WERI-Rb-1 (cell line): ENCODE data around the gene CCDC81.

Experiments used
- DNase-seq: peaks from one replicate; pipeline ENCODE4 v3.0.0-alpha.2; 2020
- H3K27ac ChIP-seq: fragments of 250-450 bp; sonication (Bioruptor Pico); 2 replicates; pipeline ENCODE4 v1.5.1; 2020; ENCODE audit warnings: mild to moderate bottlenecking, moderate library complexity
- H3K27me3 ChIP-seq: fragments of 250-450 bp; sonication (Bioruptor Pico); 2 replicates; pipeline ENCODE4 v1.5.1; 2021; ENCODE audit warnings: mild to moderate bottlenecking, low read depth, moderate library complexity; ENCODE audit not compliant: insufficient read depth, severe bottlenecking
- H3K36me3 ChIP-seq: fragments of 250-450 bp; sonication (Bioruptor Pico); 2 replicates; pipeline ENCODE4 v1.5.1; 2020; ENCODE audit warnings: mild to moderate bottlenecking, moderate library complexity
- H3K4me3 ChIP-seq: 2 replicates; pipeline ENCODE4 v1.5.1; 2011; ENCODE audit warnings: low read depth, mild to moderate bottlenecking, control low read depth, low read length
- H3K9me3 ChIP-seq: fragments of 250-450 bp; sonication (Bioruptor Pico); 2 replicates; pipeline ENCODE4 v1.5.1; 2021; ENCODE audit warnings: mild to moderate bottlenecking, moderate library complexity; ENCODE audit not compliant: severe bottlenecking
- TF ChIP-seq, protein P1 (sequence below): IDR thresholded peaks from 2 replicates; pipeline ENCODE4 v1.5.1; 2011; ENCODE audit warnings: low read depth, mild to moderate bottlenecking, control low read depth, inconsistent platforms, low read length

The CCDC81 gene

GRCh38 chr11:86383041-86383955, 8.6 kb downstream of the CCDC81 start:
- no peak for DNase-seq
- H3K9me3 ChIP-seq: no peaks in the 10 kb centered on the region
- H3K27ac ChIP-seq: no peak overlapping the region
- no peaks in the 10 kb centered on the region for H3K27me3 ChIP-seq
- TF ChIP-seq, protein P1, sequence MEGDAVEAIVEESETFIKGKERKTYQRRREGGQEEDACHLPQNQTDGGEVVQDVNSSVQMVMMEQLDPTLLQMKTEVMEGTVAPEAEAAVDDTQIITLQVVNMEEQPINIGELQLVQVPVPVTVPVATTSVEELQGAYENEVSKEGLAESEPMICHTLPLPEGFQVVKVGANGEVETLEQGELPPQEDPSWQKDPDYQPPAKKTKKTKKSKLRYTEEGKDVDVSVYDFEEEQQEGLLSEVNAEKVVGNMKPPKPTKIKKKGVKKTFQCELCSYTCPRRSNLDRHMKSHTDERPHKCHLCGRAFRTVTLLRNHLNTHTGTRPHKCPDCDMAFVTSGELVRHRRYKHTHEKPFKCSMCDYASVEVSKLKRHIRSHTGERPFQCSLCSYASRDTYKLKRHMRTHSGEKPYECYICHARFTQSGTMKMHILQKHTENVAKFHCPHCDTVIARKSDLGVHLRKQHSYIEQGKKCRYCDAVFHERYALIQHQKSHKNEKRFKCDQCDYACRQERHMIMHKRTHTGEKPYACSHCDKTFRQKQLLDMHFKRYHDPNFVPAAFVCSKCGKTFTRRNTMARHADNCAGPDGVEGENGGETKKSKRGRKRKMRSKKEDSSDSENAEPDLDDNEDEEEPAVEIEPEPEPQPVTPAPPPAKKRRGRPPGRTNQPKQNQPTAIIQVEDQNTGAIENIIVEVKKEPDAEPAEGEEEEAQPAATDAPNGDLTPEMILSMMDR: no peak
- H3K4me3 ChIP-seq: no peak overlapping the region
- H3K36me3 ChIP-seq: no peaks in the 10 kb centered on the region

DNA sequence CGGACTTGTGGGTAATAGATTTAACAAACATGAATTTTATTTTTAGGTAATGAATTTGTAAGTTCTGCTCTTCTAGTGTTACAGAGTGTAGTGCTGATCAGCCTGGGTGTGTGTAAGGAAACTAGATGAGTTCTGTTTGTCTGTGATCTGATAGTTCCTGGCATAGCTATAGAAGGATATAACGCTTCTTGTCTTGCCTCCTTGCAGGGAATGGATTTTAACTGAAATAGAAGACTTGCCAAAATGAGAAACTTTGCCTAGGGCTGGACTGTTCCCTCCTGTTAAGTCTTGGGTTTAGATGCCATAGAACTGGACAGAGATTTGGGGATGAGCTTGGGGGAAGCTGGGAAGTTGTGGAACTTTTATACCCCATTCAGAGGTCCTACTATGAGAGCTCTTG, 11.6 kb downstream of the CCDC81 start:
- TF ChIP-seq, protein P1: no peak
- no peak for DNase-seq
- Histone ChIP-seq H3K27ac (no peak overlapping the region), H3K4me3 (no peak overlapping the region), H3K36me3 (no peaks in the 10 kb centered on the region), H3K9me3 (no peaks in the 10 kb centered on the region), H3K27me3 (no peaks in the 10 kb centered on the region)

DNA sequence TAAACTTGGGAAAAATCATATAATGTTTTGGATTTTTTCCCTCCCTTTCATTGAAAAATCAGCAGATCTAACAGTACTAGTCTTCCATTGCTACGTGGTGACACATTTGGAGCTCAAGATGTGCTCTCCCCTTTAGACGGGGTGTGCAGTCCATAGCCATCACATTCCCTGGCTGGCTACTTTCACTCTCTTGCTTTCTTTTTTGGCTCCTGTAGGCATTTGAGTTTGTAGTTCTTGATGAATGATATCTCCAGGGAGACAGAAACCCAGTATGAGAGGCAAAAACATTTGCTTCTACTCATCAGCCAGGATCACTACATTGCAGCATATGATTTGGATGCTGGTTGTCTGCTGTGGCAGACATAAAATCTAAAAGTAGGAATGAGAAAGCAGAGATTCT, 12.1 kb downstream of the CCDC81 start:
- TF ChIP-seq, protein P1: no peak
- Histone ChIP-seq H3K27ac (no peak overlapping the region), H3K27me3 (no peaks in the 10 kb centered on the region), H3K36me3 (no peaks in the 10 kb centered on the region), H3K4me3 (no peak overlapping the region), H3K9me3 (no peaks in the 10 kb centered on the region)
- no peak for DNase-seq

DNA sequence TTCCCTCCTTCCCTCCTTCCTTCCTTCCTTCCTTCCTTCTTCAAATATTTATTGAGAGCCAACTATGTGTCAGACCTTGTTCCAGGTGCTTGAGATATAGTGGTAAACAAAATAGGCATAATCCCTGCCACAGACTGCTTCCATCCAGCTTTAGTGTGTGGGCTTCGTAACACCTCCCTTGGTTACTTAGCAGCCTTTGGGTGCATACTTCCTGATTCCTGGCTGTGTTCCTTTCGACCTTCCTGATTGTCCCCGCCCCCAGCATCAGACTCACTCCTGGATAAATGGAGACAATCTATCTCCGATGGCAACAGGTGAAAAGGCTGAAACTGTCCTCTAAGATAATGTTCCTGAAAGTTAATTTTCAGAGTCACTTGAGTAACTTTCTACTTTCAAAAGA, 13.5 kb downstream of the CCDC81 start:
- Histone ChIP-seq H3K27me3 (no peaks in the 10 kb centered on the region), H3K27ac (no peak overlapping the region), H3K36me3 (no peaks in the 10 kb centered on the region), H3K4me3 (no peak overlapping the region), H3K9me3 (no peaks in the 10 kb centered on the region)
- TF ChIP-seq, protein P1: no peak
- DNase-seq: no peak

GRCh38 chr11:86390487-86390886, 15.8 kb downstream of the CCDC81 start:
- Histone ChIP-seq H3K9me3 (no peaks in the 10 kb centered on the region), H3K4me3 (no peak overlapping the region), H3K27ac (no peak overlapping the region), H3K36me3 (no peaks in the 10 kb centered on the region), H3K27me3 (no peaks in the 10 kb centered on the region)
- TF ChIP-seq, protein P1: no peak
- DNase-seq: no peak
